Astrocyte of the cerebellum (primary cell): Measurements from ENCODE around the gene SPATA16.

Experiments used
- DNase-seq: peaks from one replicate; pipeline ENCODE4 v3.0.0-alpha.2; 2011; ENCODE audit warnings: low read depth
- H3K4me3 ChIP-seq: 2 replicates; pipeline ENCODE4 v1.5.1; 2011; ENCODE audit warnings: mild to moderate bottlenecking, low read depth, low read length, moderate library complexity
- CTCF ChIP-seq: IDR thresholded peaks from 2 replicates; pipeline ENCODE4 v1.5.1; 2012; ENCODE audit warnings: low read length, low read depth, moderate library complexity, mild to moderate bottlenecking; ENCODE audit errors: missing control alignments
- in situ Hi-C: cut with HindIII; loops from 2 replicates; pipeline ENCODE4 v1.10.0; 2017; ENCODE audit warnings: low sequenced_read_pairs

The SPATA16 gene

GRCh38 chr3:173045770-173046382, 95.2 kb downstream of the SPATA16 start:
- H3K4me3 ChIP-seq, result no peak overlapping the region
- in situ Hi-C loops, result no loop called here
- TF ChIP-seq CTCF, result no peak
- DNase-seq, result no peak

- DNase-seq, result no peak
- TF ChIP-seq CTCF, result no peak
- in situ Hi-C loops, result no loop called here
- no peak overlapping the region for H3K4me3 ChIP-seq
Observed at GRCh38 chr3:173044998-173045397, 96.0 kb downstream of the SPATA16 start.

DNA sequence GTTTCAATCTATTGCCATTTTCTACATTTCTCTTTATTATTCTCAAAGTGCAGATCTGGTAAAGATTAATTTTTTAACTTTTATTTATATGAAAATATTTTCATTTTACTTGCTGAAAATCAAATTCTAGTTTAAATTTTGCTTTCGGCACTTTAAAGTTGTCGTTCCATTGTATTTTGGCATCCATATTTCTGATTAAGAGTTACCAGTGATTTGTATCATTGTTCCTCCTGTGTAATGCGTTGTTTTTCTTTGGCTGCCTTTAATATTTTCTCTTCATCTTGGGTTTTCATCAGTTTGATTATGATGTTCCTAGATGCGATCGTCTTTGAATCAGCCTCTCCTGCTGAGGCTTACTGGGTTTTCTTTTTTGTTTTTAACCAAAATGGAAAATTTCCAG, 97.3 kb downstream of the SPATA16 start:
- H3K4me3 ChIP-seq, result no peak overlapping the region
- TF ChIP-seq CTCF, result no peak
- no peak for DNase-seq
- in situ Hi-C loops, result no loop called here

DNA sequence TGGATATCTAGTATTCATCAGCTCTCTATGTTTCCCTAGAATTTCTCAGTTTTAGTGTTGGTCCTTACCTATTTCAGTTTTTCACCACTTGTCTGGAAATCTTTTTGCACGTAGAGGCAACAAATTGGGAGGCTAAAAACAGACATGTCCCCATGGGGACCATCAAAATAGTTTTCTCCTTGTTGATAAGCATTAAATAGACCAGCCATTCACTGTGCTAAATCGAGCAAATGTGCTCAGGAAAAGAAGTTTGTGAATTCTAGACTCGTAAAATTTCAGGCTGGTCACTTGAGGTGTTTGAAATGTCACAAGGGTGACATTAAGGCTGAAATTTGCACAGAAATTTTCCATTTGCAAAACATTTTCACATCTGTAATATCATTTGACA, 102.6 kb downstream of the SPATA16 start:
- no peak for DNase-seq
- in situ Hi-C loops, result no loop called here
- H3K4me3 ChIP-seq, result no peak overlapping the region
- no peak for TF ChIP-seq CTCF

- in situ Hi-C loops, result no loop called here
- no peak for TF ChIP-seq CTCF
- no peak for DNase-seq
- no peak overlapping the region for H3K4me3 ChIP-seq
Observed at GRCh38 chr3:173037840-173038483, 103.1 kb downstream of the SPATA16 start.

GRCh38 chr3:173030273-173030672, 110.8 kb downstream of the SPATA16 start:
- in situ Hi-C loops, result no loop called here
- no peak for DNase-seq
- no peak for TF ChIP-seq CTCF
- no peak overlapping the region for H3K4me3 ChIP-seq

- in situ Hi-C loops, result no loop called here
Observed at GRCh38 chr3:173028351-173028750, 112.7 kb downstream of the SPATA16 start.

More at GRCh38 chr3:173028351-173028750, 112.7 kb downstream of the SPATA16 start:
- TF ChIP-seq CTCF, result no peak
- no peak overlapping the region for H3K4me3 ChIP-seq
- DNase-seq, result no peak
